Liver (tissue), 3 donors: Measurements from ENCODE around the gene OSCAR.

ENCODE experiments used
- ATF3 ChIP-seq: IDR thresholded peaks from 2 replicates; pipeline ENCODE4 v1.6.1; 2016; ENCODE audit warnings: antibody characterized with exemption
- CTCF ChIP-seq: fragments of 150-350 bp; IDR thresholded peaks from 2 replicates; pipeline ENCODE4 v1.5.1; 2017; ENCODE audit warnings: improper control_type of control experiment, low read depth, low read length; ENCODE audit not compliant: missing input control
- EGR1 ChIP-seq, 2 donors: IDR thresholded peaks; 2 replicates each; pipeline ENCODE4 v1.6.1; 2016 to 2018; ENCODE audit warnings: antibody characterized with exemption in 2 of 2, low read depth in 2 of 2
- FOXA1 ChIP-seq: IDR thresholded peaks from 2 replicates; pipeline ENCODE4 v1.6.1; 2016; ENCODE audit warnings: antibody characterized with exemption
- GABPA ChIP-seq, 2 donors: IDR thresholded peaks in 1 of 2; conservative IDR thresholded peaks in 1 of 2; 2 replicates each; pipeline ENCODE4 v1.6.1; 2016; ENCODE audit warnings: antibody characterized with exemption in 2 of 2, mild to moderate bottlenecking in 1 of 2, moderate library complexity in 1 of 2
- HNF4A ChIP-seq, 2 donors: conservative IDR thresholded peaks; 2 replicates each; pipeline ENCODE4 v1.6.1; 2016; ENCODE audit warnings: antibody characterized with exemption in 2 of 2, mild to moderate bottlenecking in 2 of 2
- JUND ChIP-seq, 2 donors: IDR thresholded peaks; 2 replicates each; pipeline ENCODE4 v1.6.1; 2016; ENCODE audit warnings: antibody characterized with exemption in 2 of 2
- REST ChIP-seq: IDR thresholded peaks from 2 replicates; pipeline ENCODE4 v1.6.1; 2016; ENCODE audit warnings: antibody characterized with exemption, mild to moderate bottlenecking
- RXRA ChIP-seq, 2 donors: IDR thresholded peaks; 2 replicates each; pipeline ENCODE4 v1.6.1; 2017 to 2018; ENCODE audit warnings: antibody characterized with exemption in 2 of 2, mild to moderate bottlenecking in 1 of 2
- SP1 ChIP-seq: IDR thresholded peaks from 2 replicates; pipeline ENCODE4 v1.6.1; 2018; ENCODE audit warnings: antibody characterized with exemption, mild to moderate bottlenecking
- TAF1 ChIP-seq: conservative IDR thresholded peaks from 2 replicates; pipeline ENCODE4 v1.6.1; 2016; ENCODE audit warnings: antibody characterized with exemption, mild to moderate bottlenecking
- YY1 ChIP-seq: IDR thresholded peaks from 2 replicates; pipeline ENCODE4 v1.6.1; 2016; ENCODE audit warnings: antibody characterized with exemption, mild to moderate bottlenecking
- ZBTB33 ChIP-seq: IDR thresholded peaks from 2 replicates; pipeline ENCODE4 v1.6.1; 2016; ENCODE audit warnings: antibody characterized with exemption
- TF ChIP-seq, protein P1 (sequence below): IDR thresholded peaks from 2 replicates; pipeline ENCODE4 v1.6.1; 2016; ENCODE audit warnings: antibody characterized with exemption
- donor health status: healthy.
- donor health status: healthy.

GRCh38 chr19:54127688-54128440 is 27.3 kb upstream of the OSCAR start:
- no peak for TF ChIP-seq GABPA (IDR thresholded peaks at IDR 0.05 in 1 of 2, conservative IDR thresholded peaks at IDR 0.05 in 1 of 2)
- TF ChIP-seq CTCF, result no peak
- TF ChIP-seq TAF1, result no peak
- no peak for TF ChIP-seq YY1
- TF ChIP-seq REST, result no peak
- TF ChIP-seq SP1, result no peak
- TF ChIP-seq ZBTB33, result no peak
- TF ChIP-seq ATF3, result no peak
- TF ChIP-seq, protein P1, sequence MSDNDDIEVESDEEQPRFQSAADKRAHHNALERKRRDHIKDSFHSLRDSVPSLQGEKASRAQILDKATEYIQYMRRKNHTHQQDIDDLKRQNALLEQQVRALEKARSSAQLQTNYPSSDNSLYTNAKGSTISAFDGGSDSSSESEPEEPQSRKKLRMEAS, result no peak
- TF ChIP-seq HNF4A (conservative IDR thresholded peaks at IDR 0.05), result no peak
- TF ChIP-seq JUND (IDR thresholded peaks at IDR 0.05), result no peak
- no peak for TF ChIP-seq FOXA1
- no peak for TF ChIP-seq RXRA (IDR thresholded peaks at IDR 0.05)
- TF ChIP-seq EGR1 (IDR thresholded peaks at IDR 0.05; ENCODE audit: low read depth in 2 of 2), result no peak
